ENCODE measurements around the gene ZER1. TPM values are rescaled to one million over a fixed set of nuclear protein-coding genes. Genes with fewer than 3 reads are reported as not detected.

ZER1 gene
- total RNA-seq, 1 experiment from 2014 or later = 15.2 TPM

GRCh38 chr9:128768606-128769005 is 3.1 kb downstream of the ZER1 start:
- H3K4me1 Mint-ChIP-seq (ENCODE audit: low read depth, unreplicated experiment) = peaks cover 21% of the 10 kb centered on the region
- no peak for TF ChIP-seq CTCF (IDR thresholded peaks at IDR 0.05; ENCODE audit: unreplicated experiment)
- H3K27ac Mint-ChIP-seq (ENCODE audit: unreplicated experiment) = no peak overlapping the region

GRCh38 chr9:128765499-128765898 is 6.2 kb downstream of the ZER1 start:
- Mint-ChIP-seq H3K27me3 (ENCODE audit: unreplicated experiment) (no peaks in the 10 kb centered on the region), H3K4me3 (ENCODE audit: low read depth, unreplicated experiment) (no peak overlapping the region), H3K9me3 (ENCODE audit: low read depth, unreplicated experiment) (no peaks in the 10 kb centered on the region), H3K36me3 (ENCODE audit: insufficient read depth, unreplicated experiment) (peaks cover 2% of the 10 kb centered on the region), H3K27ac (ENCODE audit: unreplicated experiment) (no peak overlapping the region), H3K4me1 (ENCODE audit: low read depth, unreplicated experiment) (peaks cover 17% of the 10 kb centered on the region)
- no peak for DNase-seq
- no TSS peak for BruUV-seq (replicated peaks)
- intact Hi-C loops (cut with micrococcal nuclease; ENCODE audit: unreplicated experiment) = no loop called here
- TF ChIP-seq CTCF (IDR thresholded peaks at IDR 0.05; ENCODE audit: unreplicated experiment) = no peak
- CTCF ChIA-PET = no interaction called here

More at GRCh38 chr9:128768606-128769005, 3.1 kb downstream of the ZER1 start:
- no TSS peak for BruUV-seq (replicated peaks)
- no peak overlapping the region for H3K4me3 Mint-ChIP-seq (ENCODE audit: low read depth, unreplicated experiment)
- DNase-seq = no peak
- H3K9me3 Mint-ChIP-seq (ENCODE audit: low read depth, unreplicated experiment) = no peaks in the 10 kb centered on the region
- no peaks in the 10 kb centered on the region for H3K27me3 Mint-ChIP-seq (ENCODE audit: unreplicated experiment)
- H3K36me3 Mint-ChIP-seq (ENCODE audit: insufficient read depth, unreplicated experiment) = peaks cover 24% of the 10 kb centered on the region
- intact Hi-C loops (cut with micrococcal nuclease; ENCODE audit: unreplicated experiment) = no loop called here
- CTCF ChIA-PET = no interaction called here

GRCh38 chr9:128764361-128764760 is 7.4 kb downstream of the ZER1 start:
- DNase-seq = no peak
- TF ChIP-seq CTCF (IDR thresholded peaks at IDR 0.05; ENCODE audit: unreplicated experiment) = no peak
- CTCF ChIA-PET = no interaction called here
- intact Hi-C loops (cut with micrococcal nuclease; ENCODE audit: unreplicated experiment) = no loop called here
- BruUV-seq (replicated peaks) = no TSS peak
- no peak overlapping the region for H3K27ac Mint-ChIP-seq (ENCODE audit: unreplicated experiment)
- H3K4me1 Mint-ChIP-seq (ENCODE audit: low read depth, unreplicated experiment) = peaks cover 13% of the 10 kb centered on the region
- H3K4me3 Mint-ChIP-seq (ENCODE audit: low read depth, unreplicated experiment) = no peak overlapping the region
- H3K27me3 Mint-ChIP-seq (ENCODE audit: unreplicated experiment) = no peaks in the 10 kb centered on the region
- H3K36me3 Mint-ChIP-seq (ENCODE audit: insufficient read depth, unreplicated experiment) = no peaks in the 10 kb centered on the region
- H3K9me3 Mint-ChIP-seq (ENCODE audit: low read depth, unreplicated experiment) = no peaks in the 10 kb centered on the region

GRCh38 chr9:128762671-128763449 is 8.9 kb downstream of the ZER1 start:
- peaks cover 13% of the 10 kb centered on the region for H3K4me1 Mint-ChIP-seq (ENCODE audit: low read depth, unreplicated experiment)
- CTCF ChIA-PET = no interaction called here
- H3K4me3 Mint-ChIP-seq (ENCODE audit: low read depth, unreplicated experiment) = no peak overlapping the region
- no TSS peak for BruUV-seq (replicated peaks)
- intact Hi-C loops (cut with micrococcal nuclease; ENCODE audit: unreplicated experiment) = no loop called here
- H3K9me3 Mint-ChIP-seq (ENCODE audit: low read depth, unreplicated experiment) = no peaks in the 10 kb centered on the region
- H3K27ac Mint-ChIP-seq (ENCODE audit: unreplicated experiment) = no peak overlapping the region
- DNase-seq = no peak
- H3K27me3 Mint-ChIP-seq (ENCODE audit: unreplicated experiment) = no peaks in the 10 kb centered on the region
- no peak for TF ChIP-seq CTCF (IDR thresholded peaks at IDR 0.05; ENCODE audit: unreplicated experiment)
- H3K36me3 Mint-ChIP-seq (ENCODE audit: insufficient read depth, unreplicated experiment) = no peaks in the 10 kb centered on the region

Data from Calu3 (cell line).